ENCODE measurements around the gene ELAC2.

ELAC2 gene

GRCh38 chr17:13030459-13031300, 12.9 kb upstream of the ELAC2 start:
- H3K4me3 ChIP-seq (ENCODE audit: control insufficient read depth, low read depth, low read length), result no peak overlapping the region
- DNase-seq (ENCODE audit: low read depth), result peak; percentile 65
- TF ChIP-seq, protein P1, sequence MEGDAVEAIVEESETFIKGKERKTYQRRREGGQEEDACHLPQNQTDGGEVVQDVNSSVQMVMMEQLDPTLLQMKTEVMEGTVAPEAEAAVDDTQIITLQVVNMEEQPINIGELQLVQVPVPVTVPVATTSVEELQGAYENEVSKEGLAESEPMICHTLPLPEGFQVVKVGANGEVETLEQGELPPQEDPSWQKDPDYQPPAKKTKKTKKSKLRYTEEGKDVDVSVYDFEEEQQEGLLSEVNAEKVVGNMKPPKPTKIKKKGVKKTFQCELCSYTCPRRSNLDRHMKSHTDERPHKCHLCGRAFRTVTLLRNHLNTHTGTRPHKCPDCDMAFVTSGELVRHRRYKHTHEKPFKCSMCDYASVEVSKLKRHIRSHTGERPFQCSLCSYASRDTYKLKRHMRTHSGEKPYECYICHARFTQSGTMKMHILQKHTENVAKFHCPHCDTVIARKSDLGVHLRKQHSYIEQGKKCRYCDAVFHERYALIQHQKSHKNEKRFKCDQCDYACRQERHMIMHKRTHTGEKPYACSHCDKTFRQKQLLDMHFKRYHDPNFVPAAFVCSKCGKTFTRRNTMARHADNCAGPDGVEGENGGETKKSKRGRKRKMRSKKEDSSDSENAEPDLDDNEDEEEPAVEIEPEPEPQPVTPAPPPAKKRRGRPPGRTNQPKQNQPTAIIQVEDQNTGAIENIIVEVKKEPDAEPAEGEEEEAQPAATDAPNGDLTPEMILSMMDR (conservative IDR thresholded peaks at IDR 0.05; ENCODE audit: control insufficient read depth, insufficient read depth, low read depth, low read length), result peak; percentile 72

- TF ChIP-seq, protein P1 (conservative IDR thresholded peaks at IDR 0.05; ENCODE audit: control insufficient read depth, insufficient read depth, low read depth, low read length), result no peak
- DNase-seq (ENCODE audit: low read depth), result no peak
These were observed 12.2 kb upstream of the ELAC2 start for GRCh38 chr17:13030056-13030455.

GRCh38 chr17:13029340-13029739, 11.5 kb upstream of the ELAC2 start:
- TF ChIP-seq, protein P1 (conservative IDR thresholded peaks at IDR 0.05; ENCODE audit: control insufficient read depth, insufficient read depth, low read depth, low read length), result no peak
- no peak for DNase-seq (ENCODE audit: low read depth)
- H3K4me3 ChIP-seq (ENCODE audit: control insufficient read depth, low read depth, low read length), result no peak overlapping the region

More at GRCh38 chr17:13030056-13030455, 12.2 kb upstream of the ELAC2 start:
- no peak overlapping the region for H3K4me3 ChIP-seq (ENCODE audit: control insufficient read depth, low read depth, low read length)

DNA sequence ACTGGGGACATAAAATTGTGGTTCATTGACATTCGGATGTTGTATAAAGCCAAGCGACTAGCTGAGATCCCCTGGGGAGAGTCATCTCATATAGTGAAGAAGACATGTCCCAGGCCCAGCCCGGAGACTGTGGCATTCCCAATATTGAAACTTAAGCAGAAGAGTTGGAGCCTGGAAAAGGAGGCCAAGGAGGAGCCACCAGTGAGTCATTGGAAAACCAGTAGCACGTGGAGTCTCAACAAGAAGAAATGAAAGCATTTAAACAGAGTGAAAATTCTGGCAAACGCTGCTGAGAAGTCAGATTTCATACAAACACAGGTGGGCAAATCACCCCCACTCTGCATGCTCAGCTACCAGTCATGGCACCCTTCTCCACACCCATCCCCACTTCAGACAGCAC, 9.4 kb upstream of the ELAC2 start:
- TF ChIP-seq, protein P1 (conservative IDR thresholded peaks at IDR 0.05; ENCODE audit: control insufficient read depth, insufficient read depth, low read depth, low read length), result no peak
- H3K4me3 ChIP-seq (ENCODE audit: control insufficient read depth, low read depth, low read length), result no peak overlapping the region
- DNase-seq (ENCODE audit: low read depth), result peak; percentile 39

- DNase-seq (ENCODE audit: low read depth), result no peak
- TF ChIP-seq, protein P1 (conservative IDR thresholded peaks at IDR 0.05; ENCODE audit: control insufficient read depth, insufficient read depth, low read depth, low read length), result no peak
- no peak overlapping the region for H3K4me3 ChIP-seq (ENCODE audit: control insufficient read depth, low read depth, low read length)
These were observed 7.9 kb upstream of the ELAC2 start for GRCh38 chr17:13025687-13026086.

DNA sequence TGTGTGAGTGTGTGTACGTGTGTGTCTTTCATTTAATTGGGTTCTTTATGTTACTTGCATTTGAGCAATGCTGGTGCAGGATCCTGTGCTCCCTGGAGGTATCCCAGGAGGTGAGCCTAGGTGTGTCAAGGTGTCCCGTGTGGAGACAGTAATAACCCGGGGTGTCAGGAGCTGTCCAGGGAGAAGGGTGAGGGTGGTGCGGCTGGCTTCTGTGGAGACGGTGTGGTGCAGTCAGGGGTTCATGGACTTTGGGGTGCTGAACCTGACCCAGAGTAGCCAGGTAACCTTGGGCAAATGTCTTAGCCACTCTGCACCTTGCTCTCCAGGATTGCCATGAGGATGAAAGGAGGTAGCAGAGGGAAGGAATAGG, 7.4 kb upstream of the ELAC2 start:
- TF ChIP-seq, protein P1 (conservative IDR thresholded peaks at IDR 0.05; ENCODE audit: control insufficient read depth, insufficient read depth, low read depth, low read length), result no peak
- no peak overlapping the region for H3K4me3 ChIP-seq (ENCODE audit: control insufficient read depth, low read depth, low read length)
- DNase-seq (ENCODE audit: low read depth), result no peak
